GM21576 (cell line): ENCODE data around the gene KCNK4.
A peak's percentile ranks its signal among the peaks of the same experiment; 100 is the strongest.
"Not testable (repeated sequence)": the region's sequence is repeated elsewhere in the genome, so short reads cannot be mapped to it uniquely, and the experiment has no call there.

Source experiments
- ATAC-seq: cut with Tn5 transposase; IDR thresholded peaks from one replicate; pipeline ENCODE4 v1.9.1; 2021; ENCODE audit warnings: mild to moderate bottlenecking, moderate library complexity; ENCODE audit not compliant: unreplicated experiment

The KCNK4 gene

DNA sequence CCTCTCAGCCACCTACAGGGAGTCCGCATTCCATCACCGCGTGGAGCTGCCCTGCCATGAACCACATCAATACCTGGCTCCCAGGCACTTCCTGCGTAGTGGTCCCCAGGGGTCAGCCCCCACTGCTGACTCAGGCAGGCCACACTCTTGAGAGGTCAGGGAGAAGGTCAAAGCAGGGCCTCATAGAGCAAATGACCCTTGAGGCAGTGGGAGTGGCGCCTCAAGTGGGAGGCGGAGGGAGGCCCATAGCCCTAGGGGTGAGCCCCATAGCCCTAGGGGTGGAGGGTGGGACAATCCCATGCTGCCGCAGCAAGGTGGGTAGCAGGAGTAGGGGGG lies 31.8 kb downstream of the KCNK4 start:
- ATAC-seq: no peak

DNA sequence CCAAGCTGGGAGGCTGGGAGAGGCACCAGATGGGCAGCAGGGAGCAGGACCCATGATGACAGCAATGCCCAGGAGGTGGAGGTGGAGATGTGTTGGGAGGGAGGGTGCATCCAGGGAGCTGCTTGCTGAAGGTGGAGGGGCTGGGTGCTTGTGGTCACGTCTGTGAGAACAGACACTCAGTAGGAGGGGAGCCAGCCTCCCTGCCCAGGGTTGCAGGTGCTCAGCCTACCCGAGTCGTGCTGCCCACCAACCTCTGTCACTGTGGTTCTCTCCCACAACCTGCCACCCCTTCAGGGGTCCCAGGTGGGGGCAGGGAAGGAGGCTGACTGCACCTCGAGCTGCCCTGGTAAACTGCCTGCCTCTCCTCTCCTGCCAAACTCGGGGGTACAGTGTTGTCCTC lies 32.3 kb downstream of the KCNK4 start:
- ATAC-seq: no peak

DNA sequence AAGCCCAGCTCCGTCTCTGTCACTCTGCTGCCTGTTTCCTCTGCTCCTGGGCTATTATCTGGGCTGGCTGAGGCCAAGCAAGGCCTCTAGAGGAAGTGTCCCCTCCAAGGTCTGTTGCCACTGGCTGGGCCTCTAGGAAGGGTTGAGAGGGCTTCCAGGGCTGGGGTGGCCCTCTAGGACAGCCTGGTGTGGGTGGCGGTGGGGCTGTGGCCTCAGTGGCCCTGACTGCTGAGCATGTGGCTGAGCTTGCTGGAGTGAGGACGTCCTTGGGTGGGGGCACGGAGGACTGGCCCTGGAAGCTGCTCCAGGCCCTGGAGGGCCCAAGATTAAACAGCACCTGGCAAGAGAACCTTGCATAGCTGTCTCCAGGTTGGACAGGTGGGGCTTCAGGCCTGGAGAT lies 32.9 kb downstream of the KCNK4 start:
- ATAC-seq: not testable (repeated sequence)

DNA sequence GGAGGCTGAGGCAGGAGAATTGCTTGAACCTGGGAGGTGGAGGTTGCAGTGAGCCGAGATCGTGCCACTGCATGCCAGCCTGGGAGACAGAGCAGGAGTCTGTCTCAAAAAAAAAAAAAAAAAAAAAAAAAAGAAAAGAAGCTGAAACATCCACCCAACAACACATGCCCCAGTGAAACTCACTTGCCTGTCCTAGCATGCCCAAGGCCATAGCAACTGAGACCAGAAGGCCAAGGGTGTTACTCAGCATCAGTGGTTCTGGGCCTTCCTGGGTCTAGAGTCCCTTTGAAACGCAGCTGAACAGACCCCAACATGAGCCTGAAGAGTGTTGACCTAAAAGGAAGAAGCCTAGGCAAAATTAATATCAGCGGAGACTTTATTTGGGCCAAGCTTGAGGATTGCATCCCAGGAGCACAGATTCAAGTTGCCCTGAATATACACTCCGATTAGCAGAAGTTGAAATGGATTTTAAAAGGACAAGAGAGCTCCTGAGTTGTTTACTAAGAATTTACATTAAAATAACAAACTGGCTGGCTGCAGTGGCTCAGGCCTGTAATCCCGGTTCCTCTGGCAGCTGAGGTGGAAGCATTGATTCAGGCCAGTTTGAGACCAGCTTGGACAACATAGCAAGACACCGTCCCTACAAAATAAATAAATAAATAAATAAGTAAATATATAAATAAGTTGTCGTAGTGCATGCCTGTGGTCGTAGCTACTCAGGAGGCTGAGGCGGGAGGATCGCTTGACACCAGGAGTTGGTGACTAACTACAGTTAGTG lies 33.8 kb downstream of the KCNK4 start:
- no peak for ATAC-seq

DNA sequence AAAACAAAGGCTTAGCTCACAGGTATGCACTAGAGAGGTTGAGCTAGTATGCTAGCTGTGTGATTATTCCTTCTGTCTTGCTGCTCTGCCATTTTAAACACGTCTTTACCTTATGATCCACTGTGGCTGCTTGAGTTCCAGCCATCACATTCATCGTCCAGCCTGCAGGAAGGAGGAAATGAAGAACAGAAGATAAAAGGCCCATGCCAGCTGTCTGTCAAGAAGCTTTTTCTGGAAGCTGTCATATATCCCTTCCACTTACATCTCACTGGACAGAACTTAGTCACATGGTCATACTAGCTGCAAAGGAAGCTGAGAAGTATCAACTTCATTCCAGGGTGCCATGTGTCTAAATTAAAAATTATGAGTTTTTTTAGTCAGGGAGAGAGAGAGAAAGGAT lies 36.3 kb downstream of the KCNK4 start:
- ATAC-seq: no peak

DNA sequence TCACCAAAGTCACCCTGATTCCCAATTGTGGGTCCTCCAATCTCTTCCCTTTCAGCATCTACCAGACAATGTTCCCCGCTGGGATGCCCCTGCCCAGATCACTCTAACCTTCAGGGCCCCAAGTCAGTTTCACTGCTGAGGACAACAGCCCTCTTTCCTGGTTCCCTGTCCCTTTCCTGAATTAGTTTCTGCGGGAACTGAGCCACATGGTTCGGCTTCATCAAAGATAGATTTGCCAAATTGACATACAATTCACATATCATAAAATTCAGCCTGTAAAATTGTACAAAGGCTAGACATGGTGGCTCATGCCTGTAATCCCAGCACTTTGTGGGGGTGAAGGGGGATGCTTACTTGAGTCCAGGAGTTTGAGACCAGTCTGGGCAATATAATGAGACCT lies 36.9 kb downstream of the KCNK4 start:
- no peak for ATAC-seq

DNA sequence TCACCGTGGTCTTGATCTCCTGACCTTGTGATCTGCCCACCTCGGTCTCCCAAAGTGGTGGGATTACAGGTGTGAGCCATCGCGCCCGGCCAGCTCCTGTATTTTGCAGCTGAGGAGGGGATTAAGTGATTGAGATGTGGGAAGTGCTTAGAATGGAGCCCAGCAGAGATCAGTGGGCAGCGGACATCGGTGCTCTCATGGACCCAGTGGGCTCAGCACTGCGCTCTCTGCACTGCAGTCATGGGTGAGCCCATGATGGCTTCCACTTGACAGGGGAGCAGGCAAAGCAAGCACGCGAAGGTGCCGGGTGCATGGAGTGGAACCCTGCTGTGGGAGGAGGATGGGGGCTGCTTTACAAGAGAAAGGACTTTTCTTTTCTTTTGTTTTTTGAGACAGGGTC lies 39.8 kb downstream of the KCNK4 start:
- ATAC-seq: no peak

DNA sequence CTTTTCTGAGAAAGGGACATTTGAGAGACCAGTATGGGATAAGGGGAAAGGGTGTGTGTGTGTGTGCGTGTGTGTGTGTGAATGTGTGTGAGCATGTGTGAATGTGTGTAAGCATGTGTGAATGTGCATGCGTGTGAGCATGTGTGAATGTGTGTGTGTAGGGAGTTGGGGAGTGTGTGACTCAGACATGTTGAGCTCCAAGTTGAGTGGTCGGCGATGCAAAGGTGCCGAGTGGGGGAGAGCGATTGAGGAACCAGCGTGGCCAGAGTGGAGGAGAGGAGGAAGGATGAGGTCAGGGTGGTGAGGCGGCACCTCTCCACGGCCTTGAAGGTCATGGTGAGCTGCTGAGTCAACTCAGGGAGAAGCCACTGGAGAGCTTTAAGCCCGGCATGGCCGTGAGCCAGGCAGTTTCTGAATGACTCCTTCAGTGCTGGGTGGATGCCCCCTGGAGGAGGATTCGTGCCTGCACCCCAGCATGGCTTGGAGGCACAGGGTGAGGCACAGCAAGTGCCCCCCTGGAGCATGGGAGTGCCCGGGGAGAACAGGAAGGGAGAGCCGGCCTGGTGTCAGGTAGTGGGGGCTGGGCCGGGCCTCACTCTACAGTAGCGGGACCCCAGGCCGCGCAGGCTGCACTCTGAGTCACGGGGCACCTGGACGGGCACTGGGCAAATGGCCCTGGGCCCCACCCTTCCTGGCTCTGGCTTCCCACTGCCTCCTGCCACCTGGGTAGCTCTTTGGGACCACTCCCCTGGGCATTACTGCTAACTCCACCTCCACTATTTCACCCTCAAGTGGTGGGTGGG lies 40.7 kb downstream of the KCNK4 start:
- ATAC-seq: no peak

DNA sequence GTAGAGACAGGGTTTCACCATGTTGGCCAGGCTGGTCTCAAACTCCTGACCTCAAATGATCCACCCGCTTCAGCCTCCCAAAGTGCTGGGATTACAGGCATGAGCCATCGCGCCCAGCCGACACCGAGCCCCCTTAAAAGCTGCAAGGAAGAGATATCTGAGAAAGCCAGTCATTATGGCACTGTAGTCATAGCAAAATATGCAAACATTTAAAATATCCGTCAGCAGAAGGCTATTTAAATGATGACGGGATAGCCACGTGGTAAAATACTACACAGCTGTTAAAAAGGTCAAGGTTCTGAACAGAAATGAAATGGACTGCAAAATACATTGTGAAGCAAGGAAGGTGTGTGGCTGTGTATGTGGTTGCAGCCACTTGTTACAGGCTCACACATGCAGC lies 42.5 kb downstream of the KCNK4 start:
- no peak for ATAC-seq

DNA sequence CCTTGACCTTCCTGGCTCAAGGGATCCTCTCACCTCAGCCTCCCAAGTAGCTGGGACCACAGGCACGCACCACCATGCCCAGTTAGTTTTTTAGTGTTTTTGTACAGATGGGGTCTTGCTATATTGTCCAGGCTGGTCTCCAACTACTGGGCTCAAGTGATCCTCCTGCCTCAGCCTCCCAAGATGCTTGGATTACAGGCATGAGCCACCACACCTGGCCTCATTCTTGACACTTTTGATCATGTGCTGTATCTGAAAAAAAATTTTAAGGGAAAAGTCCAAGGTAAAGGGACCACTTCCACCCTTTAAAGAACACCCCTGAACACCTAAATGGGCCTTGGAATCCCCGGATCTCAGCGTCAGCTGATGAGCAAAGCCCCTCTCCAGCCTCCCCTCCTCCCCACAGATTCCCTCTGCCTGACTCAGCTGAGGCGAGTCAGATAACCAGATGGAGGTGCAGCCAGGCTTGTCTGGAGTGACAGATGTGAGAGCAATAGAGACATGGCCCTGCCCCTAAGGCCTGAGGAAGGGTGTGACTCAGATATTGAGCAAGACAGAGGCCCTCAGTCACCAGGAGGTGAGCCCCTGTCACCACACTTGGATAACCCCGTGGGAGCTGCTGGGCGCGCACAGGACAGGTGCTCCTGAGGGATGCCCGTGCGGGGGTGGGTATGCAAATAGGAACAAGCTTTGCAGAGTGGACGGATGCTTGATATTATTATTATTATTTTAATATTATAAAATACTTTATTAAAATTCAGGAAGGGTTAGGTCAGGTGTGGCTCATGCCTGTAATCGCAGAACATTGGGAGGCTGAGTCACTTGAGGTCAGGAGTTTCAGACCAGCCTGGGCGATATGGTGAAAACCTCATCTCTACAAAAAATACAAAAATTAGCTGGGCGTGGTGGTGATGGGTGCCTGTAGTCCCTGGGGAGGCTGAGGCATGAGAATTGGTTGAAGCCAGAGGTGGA lies 43.9 kb downstream of the KCNK4 start:
- ATAC-seq: peak; percentile 75

DNA sequence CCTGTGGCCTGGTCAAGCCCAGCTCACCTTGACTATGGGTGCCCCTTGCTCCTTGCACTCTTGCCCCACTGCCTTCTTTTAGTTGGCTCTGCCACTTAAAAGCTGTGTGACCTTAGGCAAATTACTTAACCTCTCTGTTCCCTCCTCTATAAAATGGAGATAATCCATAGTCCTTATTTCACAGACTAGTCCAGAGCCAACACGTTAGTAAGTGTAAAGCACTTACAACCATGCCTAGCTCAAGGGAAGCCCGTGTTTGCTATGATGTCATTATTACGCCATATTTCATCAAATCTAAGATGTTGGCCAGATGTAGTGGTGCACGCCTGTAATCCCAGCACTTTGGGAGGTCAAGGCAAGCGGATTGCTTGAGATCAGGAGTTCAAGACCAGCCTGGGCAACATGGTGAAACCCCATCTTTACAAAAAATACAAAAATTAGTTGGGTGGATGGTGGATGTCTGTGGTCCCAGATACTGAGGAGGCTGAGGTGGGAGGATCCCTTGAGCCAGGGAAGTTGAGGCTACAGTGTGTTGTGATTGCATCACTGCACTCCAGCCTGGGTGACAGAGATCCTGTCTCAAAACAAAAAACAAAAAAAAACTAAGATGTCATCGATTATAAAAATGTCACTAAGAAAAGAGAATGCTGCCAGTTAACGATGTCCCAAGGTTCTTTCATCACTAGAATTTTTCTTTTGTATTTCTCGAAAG lies 46.6 kb downstream of the KCNK4 start:
- no peak for ATAC-seq

DNA sequence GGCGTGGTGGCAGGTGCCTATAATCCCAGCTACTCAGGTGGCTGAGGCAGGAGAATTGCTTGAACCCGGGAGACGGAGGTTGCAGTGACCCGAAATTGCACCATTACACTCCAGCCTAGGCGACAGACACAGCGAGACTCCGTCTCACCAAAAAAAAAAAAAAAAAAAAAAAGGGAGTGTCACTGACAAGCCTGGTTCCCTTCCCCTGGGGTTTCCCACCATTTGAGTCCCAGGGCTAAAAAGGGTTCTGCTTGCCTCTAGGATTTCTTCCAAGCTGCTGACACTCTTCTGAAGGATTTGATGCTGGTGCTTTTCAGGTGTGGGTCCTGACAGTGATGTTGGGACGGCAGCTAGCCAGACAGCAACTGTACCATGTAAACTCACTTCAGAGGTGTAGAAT lies 47.6 kb downstream of the KCNK4 start:
- ATAC-seq: no peak

DNA sequence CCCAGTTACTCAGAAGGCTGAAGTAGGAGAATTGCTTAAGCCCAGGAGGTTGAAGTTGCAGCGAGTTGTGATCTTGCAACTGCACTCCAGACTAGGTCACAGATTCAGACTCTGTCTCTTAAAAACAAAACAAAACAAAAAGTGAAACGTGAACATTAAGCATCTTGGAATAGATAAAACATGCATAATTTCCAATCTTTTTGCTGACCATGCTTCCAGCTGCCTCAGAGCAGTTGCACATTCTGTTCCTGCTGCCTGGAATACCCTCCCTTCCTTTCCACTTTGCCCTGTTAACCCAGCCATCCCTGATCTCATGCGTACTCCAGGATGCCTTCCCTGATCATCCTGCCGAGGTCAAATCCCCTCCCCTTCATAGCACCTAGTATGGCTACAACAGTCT lies 48.2 kb downstream of the KCNK4 start:
- no peak for ATAC-seq

DNA sequence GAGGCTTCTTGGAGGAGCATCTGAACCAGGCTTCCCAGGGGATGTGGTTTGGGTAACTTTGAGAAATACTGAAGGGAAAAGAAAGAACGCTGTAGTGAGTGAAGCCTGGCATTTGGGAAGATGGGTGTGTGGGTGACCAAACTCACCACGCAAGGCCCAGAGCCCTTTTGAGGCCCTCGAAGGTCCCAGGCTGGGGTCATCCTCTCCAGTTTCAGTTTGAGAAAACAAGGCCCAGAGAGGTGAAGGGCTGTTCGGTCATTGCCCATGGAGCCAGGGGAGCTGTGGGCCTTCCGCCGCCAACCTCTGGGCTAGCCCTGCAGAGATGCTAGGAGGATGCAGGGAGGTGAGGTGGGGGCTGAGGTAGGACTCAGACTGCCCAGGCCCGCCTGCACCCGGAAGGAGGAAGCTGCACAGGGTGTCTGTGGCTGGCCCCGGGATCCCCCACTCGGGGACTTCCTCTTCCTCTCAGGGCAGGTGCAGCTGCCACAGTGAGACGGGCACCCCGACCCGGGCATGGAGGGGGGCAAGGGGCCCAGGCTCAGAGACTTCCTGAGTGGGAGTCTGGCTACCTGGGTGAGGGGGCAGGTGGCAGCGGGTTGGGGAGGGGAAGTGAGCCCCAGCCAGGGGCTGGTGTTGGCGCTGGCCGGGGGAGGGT lies 48.8 kb downstream of the KCNK4 start, which contains the start of gene CCDC88B:
Gene CCDC88B (plus strand): TSS at position 451 of the 655 bp plus-strand sequence. CDS start 63 bp downstream, at position 514.
- peak; percentile 49 for ATAC-seq

DNA sequence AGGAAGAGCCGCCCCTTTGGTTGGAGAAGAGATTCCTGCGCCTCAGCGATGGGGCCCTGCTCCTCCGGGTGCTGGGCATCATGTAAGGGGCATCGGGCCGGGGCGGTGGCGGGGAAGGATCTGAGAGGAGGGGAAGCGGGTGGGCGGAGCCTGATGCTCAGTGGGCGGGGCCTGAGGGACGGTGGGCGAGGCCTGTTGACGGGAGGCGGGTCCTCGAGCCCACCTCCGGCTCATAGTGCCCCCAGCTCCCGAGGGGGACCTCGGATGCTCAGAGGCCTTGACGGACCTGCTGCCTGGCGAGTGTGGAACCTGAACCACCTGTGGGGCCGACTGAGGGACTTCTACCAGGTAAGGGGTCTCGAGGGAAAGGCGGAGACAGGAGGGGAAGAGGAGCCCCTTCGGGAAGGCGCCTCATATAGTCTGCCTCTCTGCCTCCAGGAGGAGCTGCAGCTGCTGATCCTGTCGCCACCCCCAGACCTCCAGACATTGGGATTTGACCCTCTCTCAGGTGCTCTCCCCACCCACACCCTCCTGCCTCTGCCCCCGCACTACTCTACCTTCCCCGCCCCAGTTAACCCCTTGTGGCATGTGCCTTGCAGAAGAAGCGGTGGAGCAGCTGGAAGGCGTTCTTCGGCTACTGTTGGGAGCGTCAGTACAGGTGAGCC lies 49.7 kb downstream of the KCNK4 start:
- ATAC-seq: peak; percentile 33

DNA sequence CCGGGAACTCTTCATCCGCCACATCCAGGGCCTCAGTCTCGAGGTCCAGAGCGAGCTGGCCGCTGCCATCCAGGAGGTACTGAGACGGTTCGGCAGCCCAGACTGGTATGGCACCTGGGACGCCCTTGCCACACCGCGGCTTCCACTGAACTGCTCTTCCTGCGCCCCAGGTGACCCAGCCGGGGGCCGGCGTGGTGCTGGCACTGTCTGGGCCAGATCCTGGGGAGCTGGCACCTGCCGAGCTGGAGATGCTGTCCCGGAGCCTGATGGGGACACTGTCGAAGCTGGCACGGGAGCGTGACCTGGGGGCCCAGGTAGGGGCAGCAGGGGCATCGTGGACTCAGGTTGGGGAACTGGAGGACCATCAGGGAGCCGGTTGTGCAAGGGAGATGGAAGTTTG lies 50.3 kb downstream of the KCNK4 start:
- ATAC-seq: no peak

DNA sequence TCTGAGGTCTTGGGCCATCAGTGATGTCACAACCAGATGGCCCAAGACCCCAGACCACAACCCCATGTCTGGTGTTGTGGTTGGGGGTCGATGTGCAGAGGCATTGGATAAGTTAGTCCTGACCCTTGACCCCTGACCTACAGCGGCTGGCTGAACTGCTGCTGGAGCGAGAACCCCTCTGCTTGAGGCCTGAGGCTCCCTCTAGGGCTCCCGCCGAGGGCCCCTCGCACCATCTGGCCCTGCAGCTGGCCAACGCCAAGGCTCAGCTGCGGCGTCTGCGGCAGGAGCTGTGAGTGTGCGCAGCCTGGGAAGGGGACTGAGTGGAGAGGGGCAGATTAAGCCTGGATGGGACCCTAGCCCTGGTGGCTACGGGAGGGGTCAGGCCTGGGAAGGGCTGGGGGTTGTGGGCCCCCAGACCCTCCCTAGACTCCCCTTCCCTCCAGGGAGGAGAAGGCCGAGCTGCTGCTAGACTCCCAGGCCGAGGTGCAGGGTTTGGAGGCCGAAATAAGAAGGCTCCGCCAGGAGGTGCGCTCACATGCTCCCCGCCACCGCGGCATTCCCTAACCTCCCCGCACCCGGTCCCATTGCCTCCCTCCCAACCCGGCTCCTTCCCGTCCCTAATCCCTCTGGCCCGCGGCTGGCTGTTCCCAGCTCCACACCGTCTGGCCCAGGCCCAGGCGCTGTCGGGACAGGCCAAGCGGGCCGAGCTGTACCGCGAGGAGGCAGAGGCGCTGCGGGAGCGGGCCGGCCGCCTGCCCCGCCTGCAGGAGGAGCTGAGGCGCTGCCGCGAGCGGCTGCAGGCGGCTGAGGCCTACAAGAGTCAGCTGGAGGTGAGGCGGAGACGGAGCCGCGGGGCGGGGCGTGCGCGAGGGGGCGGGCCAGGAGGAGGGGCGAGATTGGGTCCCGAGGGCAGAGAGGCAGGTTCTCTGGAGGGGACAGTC lies 51.0 kb downstream of the KCNK4 start:
- peak; percentile 43 for ATAC-seq
